ENCODE data around the gene HK3. TPM values are rescaled to one million over a fixed set of nuclear protein-coding genes. Genes with fewer than 3 reads are reported as not detected.

HK3 gene
- total and polyA plus RNA-seq, 2 of the 8 experiments (the other 6 are each of a cell fraction or from before 2014, with no cell fraction given): not detected

DNA sequence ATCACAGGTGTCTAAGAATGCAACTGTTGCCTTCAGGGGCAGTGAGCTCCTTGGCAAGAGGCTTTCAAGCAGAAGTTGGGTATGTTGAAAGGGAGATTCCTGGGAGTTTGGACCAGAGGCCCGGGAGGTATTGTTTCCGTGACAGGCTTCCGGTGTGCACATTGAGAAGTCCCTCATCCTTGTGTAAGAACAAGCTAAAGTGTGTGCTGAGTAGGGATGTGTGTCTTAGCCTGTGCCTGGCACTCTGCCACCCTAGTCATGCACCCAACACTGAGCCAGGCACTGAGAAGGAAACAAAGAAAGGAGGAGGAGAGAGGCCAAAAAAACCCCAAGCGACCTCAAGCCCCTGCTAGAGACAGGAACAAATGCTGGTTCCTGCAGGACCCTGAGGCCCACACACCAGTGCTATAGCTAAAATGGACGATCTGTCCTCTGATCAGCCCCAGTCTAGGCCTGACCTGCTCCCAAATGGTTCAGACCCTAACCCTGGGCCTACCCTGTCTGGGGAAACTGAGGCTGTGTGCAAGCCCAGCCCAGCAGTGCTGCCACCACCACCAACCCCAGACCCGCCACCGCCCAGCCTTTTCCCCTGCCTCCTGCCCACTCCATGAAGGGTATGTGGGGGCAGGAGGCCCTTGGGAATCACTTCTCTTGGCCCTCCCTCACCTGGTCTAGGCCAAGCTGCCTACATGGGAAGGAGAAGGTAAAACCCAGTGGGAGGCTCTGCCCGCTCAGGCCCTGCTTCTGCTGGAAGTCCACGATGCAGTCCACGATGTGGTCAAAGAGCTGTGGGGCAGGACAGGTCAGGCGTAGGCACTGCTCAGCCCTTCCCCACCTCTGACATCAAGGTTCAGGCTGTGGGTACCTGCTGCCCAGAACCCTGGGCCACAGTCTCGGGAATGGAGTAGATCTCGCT is 12.6 kb downstream of the HK3 start (continued):
- no peak for TF ChIP-seq HDAC6 (IDR thresholded peaks at IDR 0.05; ENCODE audit: low read depth, low read length)
- TF ChIP-seq, protein P1, sequence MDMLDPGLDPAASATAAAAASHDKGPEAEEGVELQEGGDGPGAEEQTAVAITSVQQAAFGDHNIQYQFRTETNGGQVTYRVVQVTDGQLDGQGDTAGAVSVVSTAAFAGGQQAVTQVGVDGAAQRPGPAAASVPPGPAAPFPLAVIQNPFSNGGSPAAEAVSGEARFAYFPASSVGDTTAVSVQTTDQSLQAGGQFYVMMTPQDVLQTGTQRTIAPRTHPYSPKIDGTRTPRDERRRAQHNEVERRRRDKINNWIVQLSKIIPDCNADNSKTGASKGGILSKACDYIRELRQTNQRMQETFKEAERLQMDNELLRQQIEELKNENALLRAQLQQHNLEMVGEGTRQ (IDR thresholded peaks at IDR 0.05; ENCODE audit: low read length): no peak
- no peak for TF ChIP-seq NRF1 (IDR thresholded peaks at IDR 0.05; ENCODE audit: low read depth, low read length)
- TF ChIP-seq GABPA (IDR thresholded peaks at IDR 0.05; ENCODE audit: borderline replicate concordance, insufficient read depth, low read length): no peak
- TF ChIP-seq CHD2 (IDR thresholded peaks at IDR 0.05; ENCODE audit: low read length): no peak

Measured in H1 (cell line).